HG03354 (cell line): Measurements from ENCODE around the gene S100A5.

ENCODE experiments used
- ATAC-seq: cut with Tn5 transposase; IDR thresholded peaks from one replicate; pipeline ENCODE4 v1.9.1; 2021; ENCODE audit warnings: mild to moderate bottlenecking; ENCODE audit not compliant: unreplicated experiment, poor library complexity, severe bottlenecking

Gene S100A5

DNA sequence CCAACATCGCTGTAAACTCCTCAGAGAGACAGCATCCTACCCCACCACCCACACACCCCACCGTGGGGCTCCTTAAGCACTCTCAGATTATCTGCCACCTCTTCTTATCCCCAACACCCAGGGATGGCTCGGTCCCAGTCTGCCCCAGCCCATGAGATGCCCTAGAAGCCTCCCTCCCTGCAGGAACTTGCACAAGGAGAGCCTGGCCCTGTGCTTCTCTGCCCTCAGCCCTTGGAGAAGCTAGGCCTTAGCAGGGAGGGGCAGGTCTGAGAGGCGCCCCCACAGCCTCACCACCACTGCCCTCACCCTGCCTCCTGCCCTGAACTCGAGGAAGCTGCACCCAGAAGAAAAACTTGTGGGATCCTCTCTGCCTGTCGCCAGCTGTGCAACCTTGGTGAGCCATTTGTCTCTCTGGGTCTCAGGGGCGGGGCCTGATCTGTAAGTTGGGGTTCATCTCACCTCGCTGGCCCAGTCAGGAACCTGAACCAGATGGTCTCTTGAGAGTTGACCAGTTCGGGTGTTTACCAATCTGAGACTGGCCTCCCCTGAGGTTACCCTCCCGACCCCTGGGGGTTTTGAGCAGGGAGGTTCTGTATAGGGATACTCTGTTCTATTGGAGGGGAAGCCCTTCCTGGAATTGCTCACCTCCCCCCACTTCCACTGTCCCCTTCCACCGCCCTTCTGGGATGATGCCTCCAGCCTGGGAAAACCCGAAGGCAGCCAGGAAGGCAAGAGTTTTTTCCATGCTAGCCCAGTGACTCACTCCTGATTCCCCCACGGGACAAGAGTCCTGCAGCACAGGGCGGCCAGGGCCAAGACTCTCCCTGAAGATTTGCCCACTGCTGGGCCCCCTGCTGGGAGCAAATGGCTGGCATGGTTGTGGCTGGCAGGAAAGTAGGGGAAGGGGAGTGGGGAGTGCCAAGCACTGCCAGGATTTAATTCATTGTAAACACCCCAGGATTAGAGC, 8.3 kb upstream of the S100A5 start, which contains the start of gene S100A3:
Gene S100A3, minus strand, starts transcription at position 537 of the 967 bp plus-strand sequence. CDS start 773 bp downstream, outside the sequence.
- ATAC-seq, result no peak

GRCh38 chr1:153547560-153548551, 7.1 kb upstream of the S100A5 start:
- no peak for ATAC-seq

DNA sequence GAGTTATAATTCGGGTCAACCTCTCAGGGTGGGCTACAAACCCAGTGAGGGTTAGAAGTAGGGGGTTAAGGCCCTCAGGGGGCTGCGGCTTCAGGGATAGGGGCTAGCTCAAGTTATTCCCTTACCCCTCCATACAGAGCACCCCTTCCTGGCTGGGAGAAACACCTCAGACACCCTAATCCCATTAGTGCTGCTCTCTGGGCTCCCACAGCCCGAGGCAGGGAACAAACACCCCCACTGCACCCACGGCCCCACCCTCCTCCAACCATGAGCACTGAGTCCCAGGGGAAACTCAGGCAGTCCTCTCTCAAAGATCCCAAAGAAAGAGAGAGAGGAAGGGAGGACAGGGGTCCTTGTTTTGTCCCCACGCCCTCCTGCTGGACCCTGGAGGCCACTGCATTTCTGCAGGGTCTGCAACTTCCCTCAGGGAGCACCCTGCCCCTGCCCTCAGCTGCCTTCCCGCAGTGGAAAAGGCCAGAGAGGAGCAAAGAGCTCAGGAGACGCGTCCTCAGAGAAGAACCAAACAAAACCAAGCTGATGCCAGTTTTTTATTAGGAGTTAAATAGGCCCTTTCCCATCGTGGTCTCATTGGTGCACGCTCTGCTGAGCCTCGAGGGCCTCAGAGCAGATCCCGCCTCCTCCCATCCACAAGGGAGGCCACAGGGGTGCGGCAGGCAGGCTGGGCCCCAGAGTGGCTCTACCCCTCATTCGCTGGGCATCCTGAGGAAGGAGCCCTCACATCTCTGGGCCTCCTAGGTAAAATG, 6.2 kb upstream of the S100A5 start:
- no peak for ATAC-seq

DNA sequence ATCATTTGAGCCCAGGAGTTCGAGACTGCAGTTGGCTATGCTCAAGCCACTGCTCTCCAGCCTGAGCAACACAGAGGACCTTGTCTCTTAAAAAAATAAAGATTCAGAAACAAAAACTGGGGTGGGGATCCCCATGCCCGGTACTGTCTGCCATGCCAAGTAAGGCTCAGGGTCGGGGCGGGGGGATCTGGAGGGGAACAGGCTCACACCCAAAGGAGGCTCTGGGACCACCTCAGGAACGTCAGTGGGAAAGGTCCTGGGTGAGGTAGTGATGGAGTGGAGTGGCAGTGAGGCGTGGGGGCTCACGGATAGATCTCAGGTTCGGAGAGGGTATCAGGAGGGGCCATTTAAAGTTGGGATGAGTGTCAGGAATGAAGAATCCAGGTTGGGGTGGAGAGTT, 5.6 kb upstream of the S100A5 start:
- ATAC-seq, result no peak

- ATAC-seq, result peak; percentile 72
Measured at GRCh38 chr1:153545067-153546055, 4.6 kb upstream of the S100A5 start, which contains the start of gene S100A4. Gene S100A4, minus strand, starts transcription at chr1:153545806. Its CDS starts 1,012 bp downstream, at chr1:153544794.

- ATAC-seq, result no peak
Measured at GRCh38 chr1:153544453-153545066, 3.8 kb upstream of the S100A5 start.

DNA sequence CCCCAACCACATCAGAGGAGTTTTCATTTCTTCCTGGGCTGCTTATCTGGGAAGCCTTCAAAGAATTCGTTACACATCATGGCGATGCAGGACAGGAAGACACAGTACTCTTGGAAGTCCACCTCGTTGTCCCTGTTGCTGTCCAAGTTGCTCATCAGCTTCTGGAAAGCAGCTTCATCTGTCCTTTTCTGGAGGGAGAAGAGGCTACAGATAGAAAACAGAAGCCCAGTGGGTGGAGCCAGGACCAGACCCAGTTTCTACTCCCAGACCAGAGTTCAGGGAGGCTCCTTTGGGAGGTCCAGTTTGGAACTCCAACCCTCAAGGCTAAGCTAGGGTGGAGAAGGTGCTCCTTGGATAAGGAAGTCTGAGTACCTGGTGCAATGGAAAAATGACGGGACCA, 3.0 kb upstream of the S100A5 start:
- no peak for ATAC-seq

GRCh38 chr1:153542956-153543711, 2.4 kb upstream of the S100A5 start:
- ATAC-seq, result no peak

DNA sequence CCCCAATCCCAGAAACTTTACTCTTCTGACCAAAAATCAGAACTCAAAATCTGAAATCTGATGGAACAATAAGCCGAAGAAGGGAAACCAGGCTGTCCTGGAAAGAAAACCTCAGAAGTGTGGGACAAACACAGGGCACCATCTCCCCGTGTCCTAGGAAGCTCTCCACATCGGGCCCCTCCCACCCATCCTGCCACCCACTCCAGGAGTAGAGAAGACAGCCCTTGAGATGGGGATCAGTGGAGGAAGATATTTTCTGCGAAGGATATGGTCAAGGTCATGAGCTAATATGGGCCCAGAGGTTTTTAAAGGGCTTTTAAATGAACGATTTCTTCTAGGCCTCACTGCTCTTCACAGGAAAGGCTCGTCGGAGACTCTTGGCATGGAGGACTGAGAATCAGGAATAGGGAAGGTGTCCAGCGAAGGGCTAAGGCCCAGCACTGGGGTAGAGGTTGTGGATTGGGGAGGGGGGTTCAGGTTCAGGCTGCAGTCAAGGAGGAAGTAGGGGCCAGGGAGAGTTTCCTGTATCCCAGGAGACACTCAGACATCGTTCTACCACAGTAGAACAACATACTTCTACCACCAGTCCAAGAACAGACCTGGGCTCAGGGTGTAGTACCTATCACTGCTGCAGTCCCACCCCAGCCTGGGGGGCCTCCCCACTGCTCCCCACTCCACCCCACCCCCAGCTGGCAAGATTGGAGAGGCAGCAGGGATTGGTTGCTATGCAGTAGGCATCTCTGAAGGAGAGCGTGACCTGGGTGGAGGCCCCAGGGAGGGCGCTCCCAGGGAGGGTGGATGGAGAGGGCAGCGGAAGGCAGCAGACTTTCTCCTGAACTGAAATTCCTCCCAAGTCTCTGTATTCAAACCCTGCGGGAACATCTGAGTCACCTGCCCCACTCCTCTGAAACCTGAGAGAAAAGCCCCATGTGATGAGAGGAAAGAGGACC, 1.2 kb upstream of the S100A5 start:
- no peak for ATAC-seq

DNA sequence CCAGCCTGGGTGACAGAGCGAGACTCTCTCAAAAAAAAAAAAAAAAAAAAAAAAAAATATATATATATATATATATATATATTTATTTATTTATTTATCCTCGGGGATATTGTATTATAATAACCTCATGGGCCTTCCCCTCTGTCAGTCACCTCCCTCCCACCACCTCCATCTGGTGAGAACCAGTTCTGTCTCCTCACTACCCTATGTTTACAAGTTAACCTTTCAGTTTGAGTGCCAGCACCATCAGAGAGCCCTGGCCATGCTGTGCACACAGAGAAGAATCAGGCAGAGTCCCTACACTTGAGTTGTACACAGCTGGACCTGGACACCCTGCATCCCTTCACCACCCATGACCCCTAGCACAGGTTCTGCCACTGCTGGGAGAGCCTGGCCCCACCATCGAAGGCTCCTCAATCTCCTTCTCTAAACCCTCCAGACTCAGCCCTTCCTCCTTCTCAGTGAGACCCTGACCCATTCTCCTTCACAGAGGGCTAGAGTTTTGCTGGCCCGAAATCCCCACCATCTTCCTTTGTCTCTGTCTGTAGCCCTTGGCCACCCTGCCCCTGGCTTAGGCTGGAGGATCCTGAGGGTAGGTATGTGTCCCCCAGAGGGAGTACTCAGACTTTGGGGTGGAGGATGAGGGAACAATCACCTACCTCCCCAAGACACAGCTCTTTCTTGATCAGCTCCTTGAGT, 1.2 kb downstream of the S100A5 start:
- ATAC-seq, result no peak

- no peak for ATAC-seq
Measured at GRCh38 chr1:153538315-153538821, 2.4 kb downstream of the S100A5 start.

DNA sequence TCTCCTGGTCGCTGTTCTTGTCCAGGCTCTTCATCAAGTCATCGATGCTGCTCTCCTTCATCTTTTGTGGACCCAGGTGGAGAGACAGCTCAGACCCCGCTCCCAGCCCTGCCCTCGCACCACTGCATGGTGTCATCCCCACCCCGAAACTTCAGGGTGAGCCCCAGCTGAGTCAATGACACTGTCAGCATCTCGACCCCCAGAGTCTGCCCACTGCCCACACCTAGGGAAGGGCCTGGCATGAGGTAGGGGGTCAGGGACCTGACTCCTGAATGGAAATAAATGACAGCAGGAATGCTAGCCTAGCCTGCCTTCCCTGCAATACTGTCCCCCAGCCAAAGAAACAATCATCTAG, 3.4 kb downstream of the S100A5 start:
- ATAC-seq, result no peak

DNA sequence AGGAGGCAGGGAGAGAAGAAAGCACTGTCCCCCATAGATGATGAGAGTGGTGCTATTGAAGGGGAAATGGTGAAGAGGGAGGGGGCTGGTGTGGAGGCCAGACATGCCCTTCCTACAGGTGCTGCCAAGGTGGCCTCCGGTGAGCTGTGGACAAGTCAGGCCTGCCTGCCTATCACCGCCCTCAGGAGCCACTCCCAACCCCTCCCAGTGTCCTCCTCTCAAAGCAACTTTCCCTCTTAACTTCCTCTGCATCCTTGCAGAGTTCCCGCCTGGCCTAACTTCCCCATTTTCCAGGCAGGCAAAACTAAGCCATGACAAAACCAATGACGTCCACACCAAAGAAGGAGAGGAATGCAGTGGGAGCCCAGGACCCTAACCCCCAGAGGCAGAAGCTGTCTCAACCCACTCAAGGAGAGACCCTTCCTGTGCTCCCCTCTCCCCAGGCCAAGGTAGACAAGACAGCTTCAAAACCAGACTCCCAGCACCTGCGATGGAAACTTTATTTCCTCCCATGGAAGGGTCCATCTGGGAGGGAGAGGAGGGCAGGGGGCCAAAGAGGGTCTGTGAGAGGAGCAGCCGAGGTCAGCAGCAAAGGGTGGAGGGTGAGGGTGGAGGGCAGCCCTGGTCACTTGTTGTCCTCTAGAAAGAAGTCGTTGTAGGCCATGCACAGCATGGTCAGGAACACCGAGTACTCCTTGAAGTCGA, 3.9 kb downstream of the S100A5 start:
- no peak for ATAC-seq

DNA sequence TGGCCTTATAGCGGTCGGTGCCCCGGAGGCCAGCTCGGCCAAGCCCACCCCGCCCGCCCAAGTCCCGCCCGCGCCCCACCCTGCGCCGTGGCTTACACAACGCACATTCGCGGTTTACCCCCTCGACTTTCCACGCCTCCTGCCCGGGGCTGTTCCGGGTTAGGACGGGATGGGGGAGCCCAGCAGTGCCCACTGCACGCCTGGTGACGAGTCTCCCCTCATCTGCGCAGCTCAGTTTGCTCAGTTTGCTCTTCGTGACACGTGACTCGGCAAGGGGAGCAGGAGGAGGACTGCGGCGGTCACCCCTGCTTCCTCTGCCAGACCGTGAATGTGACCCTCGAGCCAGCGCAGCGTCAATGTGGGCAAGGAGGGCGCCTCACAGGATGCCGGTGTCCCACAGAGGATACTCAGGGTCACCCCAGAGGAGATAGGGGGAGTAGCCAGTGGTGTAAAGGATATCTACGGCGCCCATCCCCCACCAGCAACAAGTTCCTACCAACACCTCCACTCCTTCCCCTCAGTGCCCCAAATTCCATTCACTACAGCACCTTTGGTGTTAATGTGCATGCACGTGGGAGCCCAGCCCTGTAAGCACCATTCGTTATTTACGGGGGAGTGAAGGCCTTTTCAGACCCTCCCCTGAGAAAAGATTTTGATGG, 4.6 kb downstream of the S100A5 start:
- peak; percentile 55 for ATAC-seq
